ENCODE data around the gene C14orf132.

The C14orf132 gene

GRCh38 chr14:96040828-96041371 is 1.7 kb downstream of the C14orf132 start:
- peak; percentile 22 for DNase-seq

GRCh38 chr14:96042248-96042930 is 3.2 kb downstream of the C14orf132 start:
- peak; percentile 46 for DNase-seq

- DNase-seq, result peak; percentile 8
These were observed 7.5 kb downstream of the C14orf132 start for GRCh38 chr14:96046630-96047029.

- DNase-seq, result no peak
These were observed 7.9 kb downstream of the C14orf132 start for GRCh38 chr14:96047101-96047500.

- DNase-seq, result no peak
These were observed 10.8 kb downstream of the C14orf132 start for GRCh38 chr14:96049932-96050331.

- peak; percentile 5 for DNase-seq
These were observed 11.3 kb downstream of the C14orf132 start for GRCh38 chr14:96050482-96050881.

- DNase-seq, result peak; percentile 21
These were observed 12.1 kb downstream of the C14orf132 start for GRCh38 chr14:96051231-96051630.

- peak; percentile 54 for DNase-seq
These were observed 12.7 kb downstream of the C14orf132 start for GRCh38 chr14:96051642-96052540.

GRCh38 chr14:96052541-96053247 is 13.5 kb downstream of the C14orf132 start:
- peak; percentile 61 for DNase-seq

GRCh38 chr14:96053248-96053599 is 14.1 kb downstream of the C14orf132 start:
- no peak for DNase-seq

GRCh38 chr14:96053600-96054381 is 14.6 kb downstream of the C14orf132 start:
- peak; percentile 90 for DNase-seq

GRCh38 chr14:96054661-96055060 is 15.5 kb downstream of the C14orf132 start:
- DNase-seq, result no peak

- peak; percentile 43 for DNase-seq
These were observed 16.0 kb downstream of the C14orf132 start for GRCh38 chr14:96055065-96055752.

- peak; percentile 47 for DNase-seq
These were observed 16.8 kb downstream of the C14orf132 start for GRCh38 chr14:96055753-96056508.

GRCh38 chr14:96056509-96057422 is 17.6 kb downstream of the C14orf132 start:
- DNase-seq, result peak; percentile 45

GRCh38 chr14:96057738-96058137 is 18.6 kb downstream of the C14orf132 start:
- DNase-seq, result peak; percentile 31

GRCh38 chr14:96058576-96059200 is 19.5 kb downstream of the C14orf132 start:
- peak; percentile 44 for DNase-seq

- peak; percentile 42 for DNase-seq
These were observed 20.5 kb downstream of the C14orf132 start for GRCh38 chr14:96059519-96060135.

Measured in islet precursor cell (in vitro differentiated cells).